WTC11 (cell line): ENCODE results near the gene KIN. TPM values are rescaled to one million over a fixed set of nuclear protein-coding genes. Genes with fewer than 3 reads are reported as not detected.

ENCODE experiments used
- ATAC-seq: fragments of 200-7000 bp; cut with Tn5 transposase; 2 replicates; pipeline ENCODE4 v1.10.0; 2021; ENCODE audit warnings: mild to moderate bottlenecking, moderate library complexity
- CTCF ChIA-PET: fragments of 300-600 bp; sonication (Branson Sonifier 250); formaldehyde crosslinking; loops from one replicate; lab custom pipeline; 2021; ENCODE audit warnings: antibody characterized with exemption; lab: Charles Lee
- POLR2A ChIA-PET: fragments of 350-600 bp; sonication (Branson Sonifier 250); formaldehyde crosslinking; loops from one replicate; lab custom pipeline; 2021; ENCODE audit warnings: antibody characterized with exemption; lab: Charles Lee
- DNase-seq: peaks from one replicate; pipeline ENCODE4 v3.0.0; 2021; ENCODE audit warnings: low spot score
- H3K27ac Mint-ChIP-seq: 2 replicates; pipeline ENCODE4 v1.8.0; 2021; ENCODE audit warnings: mixed read lengths
- H3K27me3 Mint-ChIP-seq: 2 replicates; pipeline ENCODE4 v1.8.0; 2021; ENCODE audit warnings: low read depth, mild to moderate bottlenecking, moderate library complexity, mixed read lengths
- H3K36me3 Mint-ChIP-seq: 2 replicates; pipeline ENCODE4 v1.8.0; 2021; ENCODE audit warnings: mixed read lengths
- H3K4me1 Mint-ChIP-seq: 2 replicates; pipeline ENCODE4 v1.8.0; 2022; ENCODE audit warnings: mixed read lengths
- H3K4me3 Mint-ChIP-seq: 2 replicates; pipeline ENCODE4 v1.8.0; 2021; ENCODE audit warnings: mild to moderate bottlenecking, moderate library complexity, mixed read lengths
- H3K9me3 Mint-ChIP-seq: 2 replicates; pipeline ENCODE4 v1.8.0; 2021; ENCODE audit warnings: mixed read lengths
- CBFB ChIP-seq: sonication (generic); formaldehyde crosslinking; IDR thresholded peaks from 2 replicates; pipeline ENCODE4 v1.8.1; 2022; ENCODE audit warnings: mild to moderate bottlenecking, low read depth, missing genetic modification reagents
- EMX1 ChIP-seq: fragments of 250-450 bp; sonication (Bioruptor Pico); IDR thresholded peaks from 2 replicates; pipeline ENCODE4 v1.8.0; 2021; ENCODE audit warnings: mild to moderate bottlenecking
- FOXJ3 ChIP-seq: sonication (generic); formaldehyde crosslinking; IDR thresholded peaks from 2 replicates; pipeline ENCODE4 v1.9.0; 2021; ENCODE audit warnings: missing genetic modification reagents, mild to moderate bottlenecking, borderline replicate concordance
- GTF2I ChIP-seq: fragments of 250-450 bp; sonication (Bioruptor Pico); conservative IDR thresholded peaks from 2 replicates; pipeline ENCODE4 v1.4.0; 2021; ENCODE audit warnings: mild to moderate bottlenecking
- JAZF1 ChIP-seq: fragments of 250-450 bp; sonication (Bioruptor Pico); IDR thresholded peaks from 2 replicates; pipeline ENCODE4 v1.9.0; 2021; ENCODE audit warnings: moderate library complexity, mild to moderate bottlenecking, inconsistent platforms
- NFATC4 ChIP-seq: fragments of 250-450 bp; sonication (Bioruptor Pico); IDR thresholded peaks from 2 replicates; pipeline ENCODE4 v1.9.0; 2021; ENCODE audit warnings: mild to moderate bottlenecking
- NFE2L1 ChIP-seq: sonication (generic); formaldehyde crosslinking; IDR thresholded peaks from 2 replicates; pipeline ENCODE4 v1.8.1; 2023; ENCODE audit warnings: missing genetic modification reagents
- NFYB ChIP-seq: sonication (generic); formaldehyde crosslinking; conservative IDR thresholded peaks from 2 replicates; pipeline ENCODE4 v1.8.0; 2022; ENCODE audit warnings: low read depth, missing genetic modification reagents
- RELA ChIP-seq: sonication (generic); formaldehyde crosslinking; IDR thresholded peaks from 2 replicates; pipeline ENCODE4 v1.8.1; 2022; ENCODE audit warnings: missing genetic modification reagents, mild to moderate bottlenecking, borderline replicate concordance
- TCF7 ChIP-seq: sonication (generic); formaldehyde crosslinking; IDR thresholded peaks from 2 replicates; pipeline ENCODE4 v1.8.0; 2022; ENCODE audit warnings: mild to moderate bottlenecking, low read depth, missing genetic modification reagents, moderate library complexity
- ZNF416 ChIP-seq: fragments of 250-450 bp; sonication (Bioruptor Pico); IDR thresholded peaks from 2 replicates; pipeline ENCODE4 v1.9.0; 2021; ENCODE audit warnings: mild to moderate bottlenecking, inconsistent platforms
- ZNF423 ChIP-seq: fragments of 250-450 bp; sonication (Bioruptor Pico); IDR thresholded peaks from 2 replicates; pipeline ENCODE4 v2.1.2; 2022; ENCODE audit warnings: mild to moderate bottlenecking, moderate library complexity
- total RNA-seq: library from RNA; stranded (reverse); gene quantifications from 3 replicates; pipeline ENCODE4 v1.2.3, GENCODE V29; 2021
- TF ChIP-seq, protein P1 (sequence below): sonication (generic); formaldehyde crosslinking; conservative IDR thresholded peaks from 2 replicates; pipeline ENCODE4 v1.8.1; 2023; ENCODE audit warnings: mild to moderate bottlenecking, low read depth, missing genetic modification reagents, moderate library complexity
- TF ChIP-seq, protein P2 (sequence below): sonication (generic); formaldehyde crosslinking; IDR thresholded peaks from 2 replicates; pipeline ENCODE4 v1.8.0; 2022; ENCODE audit warnings: missing genetic modification reagents
- TF ChIP-seq, protein P3 (sequence below): fragments of 250-450 bp; sonication (Bioruptor Pico); IDR thresholded peaks from 2 replicates; pipeline ENCODE4 v1.9.0; 2021; ENCODE audit warnings: moderate library complexity, mild to moderate bottlenecking, inconsistent platforms, borderline replicate concordance
- TF ChIP-seq, protein P4 (sequence below): sonication (generic); formaldehyde crosslinking; IDR thresholded peaks from 2 replicates; pipeline ENCODE4 v1.8.1; 2022; ENCODE audit warnings: low read depth, missing genetic modification reagents, borderline replicate concordance
- TF ChIP-seq, protein P5 (sequence below): sonication (generic); formaldehyde crosslinking; IDR thresholded peaks from 2 replicates; pipeline ENCODE4 v1.8.0; 2023; ENCODE audit warnings: missing genetic modification reagents
- TF ChIP-seq, protein P6 (sequence below): sonication (generic); formaldehyde crosslinking; IDR thresholded peaks from 2 replicates; pipeline ENCODE4 v1.8.0; 2023; ENCODE audit warnings: mild to moderate bottlenecking, missing genetic modification reagents
- TF ChIP-seq, protein P7 (sequence below): fragments of 250-450 bp; sonication (Bioruptor Pico); IDR thresholded peaks from 2 replicates; pipeline ENCODE4 v1.9.0; 2021; ENCODE audit warnings: mild to moderate bottlenecking
- TF ChIP-seq, protein P8 (sequence below): sonication (generic); formaldehyde crosslinking; IDR thresholded peaks from 2 replicates; pipeline ENCODE4 v1.8.1; 2023; ENCODE audit warnings: mild to moderate bottlenecking, missing genetic modification reagents, moderate library complexity

KIN gene
- total RNA-seq, 1 experiment from 2014 or later, result 13.1 TPM

DNA sequence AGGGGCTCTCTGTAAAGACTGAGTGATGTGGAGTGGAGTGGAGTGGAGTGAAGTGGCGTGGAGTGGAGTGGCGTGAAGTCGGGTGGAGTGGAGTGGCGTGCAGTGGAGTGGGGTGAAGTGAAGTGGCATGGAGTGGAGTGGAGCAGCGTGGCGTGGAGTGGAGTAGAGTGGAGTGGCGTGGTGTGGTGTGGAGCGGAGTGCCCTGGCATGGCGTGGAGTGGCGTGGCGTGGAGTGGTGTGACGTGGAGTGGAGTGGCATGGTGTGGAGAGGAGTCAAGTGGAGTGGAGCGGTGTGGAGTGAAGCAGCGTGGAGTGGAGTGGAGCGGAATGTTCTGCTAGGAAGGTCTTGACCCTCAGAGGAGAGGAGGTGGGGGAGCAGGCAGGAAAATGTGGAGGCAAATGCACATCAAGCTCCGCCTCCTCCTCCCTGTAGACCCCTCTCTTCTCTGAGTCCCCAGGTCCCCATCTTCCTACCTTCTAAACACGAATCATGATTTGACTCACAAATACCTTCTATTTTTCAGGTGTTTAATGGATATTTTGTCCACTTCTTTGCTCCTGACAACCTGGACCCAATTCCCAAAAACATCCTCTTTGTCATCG, 64.8 kb downstream of the KIN start (continued):
- TF ChIP-seq, protein P1, sequence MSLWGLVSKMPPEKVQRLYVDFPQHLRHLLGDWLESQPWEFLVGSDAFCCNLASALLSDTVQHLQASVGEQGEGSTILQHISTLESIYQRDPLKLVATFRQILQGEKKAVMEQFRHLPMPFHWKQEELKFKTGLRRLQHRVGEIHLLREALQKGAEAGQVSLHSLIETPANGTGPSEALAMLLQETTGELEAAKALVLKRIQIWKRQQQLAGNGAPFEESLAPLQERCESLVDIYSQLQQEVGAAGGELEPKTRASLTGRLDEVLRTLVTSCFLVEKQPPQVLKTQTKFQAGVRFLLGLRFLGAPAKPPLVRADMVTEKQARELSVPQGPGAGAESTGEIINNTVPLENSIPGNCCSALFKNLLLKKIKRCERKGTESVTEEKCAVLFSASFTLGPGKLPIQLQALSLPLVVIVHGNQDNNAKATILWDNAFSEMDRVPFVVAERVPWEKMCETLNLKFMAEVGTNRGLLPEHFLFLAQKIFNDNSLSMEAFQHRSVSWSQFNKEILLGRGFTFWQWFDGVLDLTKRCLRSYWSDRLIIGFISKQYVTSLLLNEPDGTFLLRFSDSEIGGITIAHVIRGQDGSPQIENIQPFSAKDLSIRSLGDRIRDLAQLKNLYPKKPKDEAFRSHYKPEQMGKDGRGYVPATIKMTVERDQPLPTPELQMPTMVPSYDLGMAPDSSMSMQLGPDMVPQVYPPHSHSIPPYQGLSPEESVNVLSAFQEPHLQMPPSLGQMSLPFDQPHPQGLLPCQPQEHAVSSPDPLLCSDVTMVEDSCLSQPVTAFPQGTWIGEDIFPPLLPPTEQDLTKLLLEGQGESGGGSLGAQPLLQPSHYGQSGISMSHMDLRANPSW (CRISPR knock-in tag), result no peak
- TF ChIP-seq, protein P2, sequence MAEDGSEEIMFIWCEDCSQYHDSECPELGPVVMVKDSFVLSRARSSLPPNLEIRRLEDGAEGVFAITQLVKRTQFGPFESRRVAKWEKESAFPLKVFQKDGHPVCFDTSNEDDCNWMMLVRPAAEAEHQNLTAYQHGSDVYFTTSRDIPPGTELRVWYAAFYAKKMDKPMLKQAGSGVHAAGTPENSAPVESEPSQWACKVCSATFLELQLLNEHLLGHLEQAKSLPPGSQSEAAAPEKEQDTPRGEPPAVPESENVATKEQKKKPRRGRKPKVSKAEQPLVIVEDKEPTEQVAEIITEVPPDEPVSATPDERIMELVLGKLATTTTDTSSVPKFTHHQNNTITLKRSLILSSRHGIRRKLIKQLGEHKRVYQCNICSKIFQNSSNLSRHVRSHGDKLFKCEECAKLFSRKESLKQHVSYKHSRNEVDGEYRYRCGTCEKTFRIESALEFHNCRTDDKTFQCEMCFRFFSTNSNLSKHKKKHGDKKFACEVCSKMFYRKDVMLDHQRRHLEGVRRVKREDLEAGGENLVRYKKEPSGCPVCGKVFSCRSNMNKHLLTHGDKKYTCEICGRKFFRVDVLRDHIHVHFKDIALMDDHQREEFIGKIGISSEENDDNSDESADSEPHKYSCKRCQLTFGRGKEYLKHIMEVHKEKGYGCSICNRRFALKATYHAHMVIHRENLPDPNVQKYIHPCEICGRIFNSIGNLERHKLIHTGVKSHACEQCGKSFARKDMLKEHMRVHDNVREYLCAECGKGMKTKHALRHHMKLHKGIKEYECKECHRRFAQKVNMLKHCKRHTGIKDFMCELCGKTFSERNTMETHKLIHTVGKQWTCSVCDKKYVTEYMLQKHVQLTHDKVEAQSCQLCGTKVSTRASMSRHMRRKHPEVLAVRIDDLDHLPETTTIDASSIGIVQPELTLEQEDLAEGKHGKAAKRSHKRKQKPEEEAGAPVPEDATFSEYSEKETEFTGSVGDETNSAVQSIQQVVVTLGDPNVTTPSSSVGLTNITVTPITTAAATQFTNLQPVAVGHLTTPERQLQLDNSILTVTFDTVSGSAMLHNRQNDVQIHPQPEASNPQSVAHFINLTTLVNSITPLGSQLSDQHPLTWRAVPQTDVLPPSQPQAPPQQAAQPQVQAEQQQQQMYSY (CRISPR knock-in tag), result no peak
- TF ChIP-seq FOXJ3 (CRISPR knock-in tag), result no peak
- TF ChIP-seq, protein P3, sequence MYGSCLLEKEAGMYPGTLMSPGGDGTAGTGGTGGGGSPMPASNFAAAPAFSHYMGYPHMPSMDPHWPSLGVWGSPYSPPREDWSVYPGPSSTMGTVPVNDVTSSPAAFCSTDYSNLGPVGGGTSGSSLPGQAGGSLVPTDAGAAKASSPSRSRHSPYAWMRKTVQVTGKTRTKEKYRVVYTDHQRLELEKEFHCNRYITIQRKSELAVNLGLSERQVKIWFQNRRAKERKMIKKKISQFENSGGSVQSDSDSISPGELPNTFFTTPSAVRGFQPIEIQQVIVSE (CRISPR knock-in tag), result no peak
- no peak for TF ChIP-seq TCF7 (CRISPR knock-in tag)
- no peak for TF ChIP-seq NFATC4 (CRISPR knock-in tag)
- TF ChIP-seq, protein P4, sequence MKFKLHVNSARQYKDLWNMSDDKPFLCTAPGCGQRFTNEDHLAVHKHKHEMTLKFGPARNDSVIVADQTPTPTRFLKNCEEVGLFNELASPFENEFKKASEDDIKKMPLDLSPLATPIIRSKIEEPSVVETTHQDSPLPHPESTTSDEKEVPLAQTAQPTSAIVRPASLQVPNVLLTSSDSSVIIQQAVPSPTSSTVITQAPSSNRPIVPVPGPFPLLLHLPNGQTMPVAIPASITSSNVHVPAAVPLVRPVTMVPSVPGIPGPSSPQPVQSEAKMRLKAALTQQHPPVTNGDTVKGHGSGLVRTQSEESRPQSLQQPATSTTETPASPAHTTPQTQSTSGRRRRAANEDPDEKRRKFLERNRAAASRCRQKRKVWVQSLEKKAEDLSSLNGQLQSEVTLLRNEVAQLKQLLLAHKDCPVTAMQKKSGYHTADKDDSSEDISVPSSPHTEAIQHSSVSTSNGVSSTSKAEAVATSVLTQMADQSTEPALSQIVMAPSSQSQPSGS, result no peak
- TF ChIP-seq CBFB (CRISPR knock-in tag), result no peak
- no peak for TF ChIP-seq NFE2L1 (CRISPR knock-in tag)
- TF ChIP-seq RELA (CRISPR knock-in tag), result no peak
- TF ChIP-seq, protein P5, sequence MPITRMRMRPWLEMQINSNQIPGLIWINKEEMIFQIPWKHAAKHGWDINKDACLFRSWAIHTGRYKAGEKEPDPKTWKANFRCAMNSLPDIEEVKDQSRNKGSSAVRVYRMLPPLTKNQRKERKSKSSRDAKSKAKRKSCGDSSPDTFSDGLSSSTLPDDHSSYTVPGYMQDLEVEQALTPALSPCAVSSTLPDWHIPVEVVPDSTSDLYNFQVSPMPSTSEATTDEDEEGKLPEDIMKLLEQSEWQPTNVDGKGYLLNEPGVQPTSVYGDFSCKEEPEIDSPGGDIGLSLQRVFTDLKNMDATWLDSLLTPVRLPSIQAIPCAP, result no peak
- no peak for TF ChIP-seq JAZF1 (CRISPR knock-in tag)
- TF ChIP-seq, protein P6, sequence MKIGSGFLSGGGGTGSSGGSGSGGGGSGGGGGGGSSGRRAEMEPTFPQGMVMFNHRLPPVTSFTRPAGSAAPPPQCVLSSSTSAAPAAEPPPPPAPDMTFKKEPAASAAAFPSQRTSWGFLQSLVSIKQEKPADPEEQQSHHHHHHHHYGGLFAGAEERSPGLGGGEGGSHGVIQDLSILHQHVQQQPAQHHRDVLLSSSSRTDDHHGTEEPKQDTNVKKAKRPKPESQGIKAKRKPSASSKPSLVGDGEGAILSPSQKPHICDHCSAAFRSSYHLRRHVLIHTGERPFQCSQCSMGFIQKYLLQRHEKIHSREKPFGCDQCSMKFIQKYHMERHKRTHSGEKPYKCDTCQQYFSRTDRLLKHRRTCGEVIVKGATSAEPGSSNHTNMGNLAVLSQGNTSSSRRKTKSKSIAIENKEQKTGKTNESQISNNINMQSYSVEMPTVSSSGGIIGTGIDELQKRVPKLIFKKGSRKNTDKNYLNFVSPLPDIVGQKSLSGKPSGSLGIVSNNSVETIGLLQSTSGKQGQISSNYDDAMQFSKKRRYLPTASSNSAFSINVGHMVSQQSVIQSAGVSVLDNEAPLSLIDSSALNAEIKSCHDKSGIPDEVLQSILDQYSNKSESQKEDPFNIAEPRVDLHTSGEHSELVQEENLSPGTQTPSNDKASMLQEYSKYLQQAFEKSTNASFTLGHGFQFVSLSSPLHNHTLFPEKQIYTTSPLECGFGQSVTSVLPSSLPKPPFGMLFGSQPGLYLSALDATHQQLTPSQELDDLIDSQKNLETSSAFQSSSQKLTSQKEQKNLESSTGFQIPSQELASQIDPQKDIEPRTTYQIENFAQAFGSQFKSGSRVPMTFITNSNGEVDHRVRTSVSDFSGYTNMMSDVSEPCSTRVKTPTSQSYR (CRISPR knock-in tag), result no peak

DNA sequence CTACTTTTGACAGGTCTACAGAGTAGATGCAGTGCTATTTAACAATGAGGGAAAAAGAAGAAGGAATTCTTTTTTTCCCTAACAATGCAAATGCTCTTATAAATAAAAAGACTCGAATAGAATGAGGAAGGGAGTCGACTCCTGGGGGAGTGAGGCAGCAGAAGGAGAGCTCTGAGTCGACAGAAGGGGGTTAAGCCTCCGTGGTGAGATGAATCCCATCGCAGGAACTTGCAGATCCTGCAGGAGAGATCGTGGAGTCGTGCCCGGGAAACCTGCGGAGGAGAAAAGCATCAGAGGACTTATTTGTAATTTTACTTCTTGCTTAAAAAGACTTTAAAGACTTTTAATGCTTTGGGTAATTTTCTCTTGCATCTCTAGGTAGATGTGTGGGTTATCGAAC, 67.3 kb downstream of the KIN start:
- ChIA-PET CTCF (no interaction called here), POLR2A (no interaction called here)
- ATAC-seq (no peak), DNase-seq (no peak)
- TF ChIP-seq, protein P7, sequence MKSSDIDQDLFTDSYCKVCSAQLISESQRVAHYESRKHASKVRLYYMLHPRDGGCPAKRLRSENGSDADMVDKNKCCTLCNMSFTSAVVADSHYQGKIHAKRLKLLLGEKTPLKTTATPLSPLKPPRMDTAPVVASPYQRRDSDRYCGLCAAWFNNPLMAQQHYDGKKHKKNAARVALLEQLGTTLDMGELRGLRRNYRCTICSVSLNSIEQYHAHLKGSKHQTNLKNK (CRISPR knock-in tag), result no peak
- TF ChIP-seq GTF2I (no peak), ZNF416 (no peak), NFYB (no peak), ZNF423 (CRISPR knock-in tag) (no peak), EMX1 (CRISPR knock-in tag) (no peak)
- TF ChIP-seq, protein P8, sequence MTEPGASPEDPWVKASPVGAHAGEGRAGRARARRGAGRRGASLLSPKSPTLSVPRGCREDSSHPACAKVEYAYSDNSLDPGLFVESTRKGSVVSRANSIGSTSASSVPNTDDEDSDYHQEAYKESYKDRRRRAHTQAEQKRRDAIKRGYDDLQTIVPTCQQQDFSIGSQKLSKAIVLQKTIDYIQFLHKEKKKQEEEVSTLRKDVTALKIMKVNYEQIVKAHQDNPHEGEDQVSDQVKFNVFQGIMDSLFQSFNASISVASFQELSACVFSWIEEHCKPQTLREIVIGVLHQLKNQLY (CRISPR knock-in tag), result no peak
- Mint-ChIP-seq H3K4me1 (0 out of 2 replicates have a peak, but pooled peaks cover 4% of the 10 kb centered on the region), H3K4me3 (no peak overlapping the region), H3K27me3 (no peaks in the 10 kb centered on the region; the same call in 1 of the 2 replicates), H3K36me3 (no peaks in the 10 kb centered on the region), H3K27ac (no peak overlapping the region), H3K9me3 (no peaks in the 10 kb centered on the region)
